K562 (cell line): ENCODE results near the gene POMC. TPM values are rescaled to one million over a fixed set of nuclear protein-coding genes. Genes with fewer than 3 reads are reported as not detected.

ENCODE experiments used
- ATAC-seq: fragments of 200-7000 bp; cut with Tn5 transposase; 3 replicates; pipeline ENCODE4 v1.9.1; 2020; ENCODE audit warnings: moderate library complexity
- BruUV-seq: library from RNA; stranded (reverse); fragments of 400-500 nt; replicated peaks from 2 replicates; lab custom pipeline; 2021; lab: Mats Ljungman, UMichigan
- CTCF ChIA-PET: fragments of 300-600 bp; formaldehyde crosslinking; extraction: SDS; loops from one replicate; lab custom pipeline; 2021; ENCODE audit warnings: low intra/inter-chr PET ratio; lab: Yijun Ruan, JAX
- POLR2A ChIA-PET: fragments of 300-600, 350-650 bp; sonication (Branson Sonifier 250); formaldehyde crosslinking; extraction: SDS; loops from one replicate; lab custom pipeline; 2021; ENCODE audit warnings: antibody characterized with exemption, inconsistent platforms; lab: Yijun Ruan, JAX
- DNase-seq, 4 experiments: peaks; one replicate each; pipeline versions ENCODE4 v3.0.0 to v3.0.0-alpha.2; 2011 to 2018; ENCODE audit warnings: low spot score in 3 of 4, mixed read lengths in 3 of 4; ENCODE audit errors: extremely low read depth in 1 of 4
- FAIRE-seq: peaks from 2 replicates; lab custom pipeline; 2011; peaks lifted over from hg19 to GRCh38; lab: Jason Lieb, UNC
- H2AFZ ChIP-seq: 2 replicates; pipeline ENCODE4 v1.6.0; 2011; ENCODE audit warnings: low read depth, low read length, control low read depth, inconsistent platforms
- H3K27ac ChIP-seq: fragments of 200-600 bp; 3 replicates; pipeline ENCODE4 v1.8.0; 2011; ENCODE audit warnings: low read depth, mild to moderate bottlenecking, control low read depth, inconsistent platforms, low read length, moderate library complexity, mixed read lengths; ENCODE audit errors: extremely low read depth
- H3K27me3 ChIP-seq, 2 experiments: fragments of 300-600 bp in 1 of 2; 2 replicates in 1 of 2; 3 replicates in 1 of 2; pipeline versions ENCODE4 v1.6.0 to v1.8.0; 2011; ENCODE audit warnings: inconsistent platforms in 2 of 2, low read length in 2 of 2, mild to moderate bottlenecking in 1 of 2, mixed read lengths in 1 of 2, moderate library complexity in 1 of 2; ENCODE audit not compliant: control insufficient read depth in 2 of 2, insufficient read depth in 2 of 2
- H3K36me3 ChIP-seq: fragments of 300-600 bp; 3 replicates; pipeline ENCODE4 v1.8.0; 2011; ENCODE audit warnings: mild to moderate bottlenecking, low read length, inconsistent platforms; ENCODE audit not compliant: control insufficient read depth, insufficient read depth
- H3K4me1 ChIP-seq, 2 experiments: fragments of 200-600 bp in 1 of 2; replicated peaks in 1 of 2; 2 replicates in 1 of 2; 3 replicates in 1 of 2; pipeline versions ENCODE4 v1.5.1 to v1.8.0; 2011; ENCODE audit warnings: inconsistent platforms in 2 of 2, low read length in 2 of 2, mild to moderate bottlenecking in 1 of 2, mixed read lengths in 1 of 2, moderate library complexity in 1 of 2; ENCODE audit not compliant: control insufficient read depth in 2 of 2, insufficient read depth in 2 of 2
- H3K4me2 ChIP-seq: 2 replicates; pipeline ENCODE4 v1.6.1; 2011; ENCODE audit warnings: low read length, control low read depth, inconsistent platforms, mixed read lengths; ENCODE audit not compliant: insufficient read depth
- H3K4me3 ChIP-seq: fragments of 200-600 bp; sonication (generic), shearing (Covaris generic); 2 replicates; pipeline ENCODE4 v1.5.1; 2016; ENCODE audit warnings: control low read depth, inconsistent platforms
- H3K79me2 ChIP-seq: fragments of 200-600 bp; 3 replicates; pipeline ENCODE4 v1.8.0; 2011; ENCODE audit warnings: low read length, inconsistent platforms; ENCODE audit not compliant: control insufficient read depth, insufficient read depth
- H3K9ac ChIP-seq, 2 experiments: 2 replicates each; pipeline versions ENCODE4 v1.6.0 to v1.6.1; 2011; ENCODE audit warnings: low read depth in 2 of 2, low read length in 2 of 2, control low read depth in 1 of 2, inconsistent platforms in 1 of 2, mild to moderate bottlenecking in 1 of 2, mixed read lengths in 1 of 2; ENCODE audit not compliant: insufficient read depth in 1 of 2
- H3K9me1 ChIP-seq: one replicate; pipeline ENCODE4 v1.6.0; 2011; ENCODE audit warnings: inconsistent platforms, mild to moderate bottlenecking, low read length, moderate library complexity; ENCODE audit not compliant: control insufficient read depth, insufficient read depth
- H3K9me3 ChIP-seq: replicated peaks from 2 replicates; pipeline ENCODE4 v1.5.1; 2011; ENCODE audit warnings: low read depth, low read length, inconsistent platforms; ENCODE audit not compliant: control insufficient read depth, insufficient read depth
- H4K20me1 ChIP-seq: replicated peaks from 2 replicates; pipeline ENCODE4 v1.6.1; 2011; ENCODE audit warnings: low read length, inconsistent platforms, mixed read lengths; ENCODE audit not compliant: control insufficient read depth, insufficient read depth
- CXXC5 ChIP-seq: fragments of 250-450 bp; sonication (Bioruptor Pico); IDR thresholded peaks from 2 replicates; pipeline ENCODE4 v1.8.0; 2022; ENCODE audit warnings: inconsistent platforms, mild to moderate bottlenecking, moderate library complexity
- ESRRB ChIP-seq: fragments of 250-450 bp; sonication (Bioruptor Pico); IDR thresholded peaks from 2 replicates; pipeline ENCODE4 v1.5.0; 2020; ENCODE audit warnings: mild to moderate bottlenecking, moderate library complexity, borderline replicate concordance
- FOXK1 ChIP-seq: sonication (generic); formaldehyde crosslinking; IDR thresholded peaks from 2 replicates; pipeline ENCODE4 v1.8.0; 2022; ENCODE audit warnings: missing genetic modification reagents, mild to moderate bottlenecking, borderline replicate concordance
- MAZ ChIP-seq, 2 experiments: fragments of 450-650 bp in 1 of 2; sonication (generic) in 1 of 2; formaldehyde crosslinking; IDR thresholded peaks in 1 of 2; conservative IDR thresholded peaks in 1 of 2; 2 replicates each; pipeline versions ENCODE4 v1.4.0 to v1.5.0; 2020; ENCODE audit warnings: mild to moderate bottlenecking in 1 of 2, missing genetic modification reagents in 1 of 2
- MCM3 ChIP-seq: fragments of 450-650 bp; IDR thresholded peaks from 2 replicates; pipeline ENCODE4 v1.6.1; 2016
- MECOM ChIP-seq: fragments of 250-450 bp; sonication (Bioruptor Pico); IDR thresholded peaks from 2 replicates; pipeline ENCODE4 v1.8.0; 2022; ENCODE audit warnings: inconsistent platforms
- TEAD2 ChIP-seq: fragments of 450-650 bp; IDR thresholded peaks from 2 replicates; pipeline ENCODE4 v1.6.1; 2016; ENCODE audit warnings: missing genetic modification characterization, control low read depth, missing compliant biosample characterization
- ZBTB33 ChIP-seq: sonication (generic); formaldehyde crosslinking; IDR thresholded peaks from 2 replicates; pipeline ENCODE4 v1.8.1; 2023; ENCODE audit warnings: mild to moderate bottlenecking, missing genetic modification reagents
- ZNF311 ChIP-seq: fragments of 250-450 bp; sonication (Bioruptor Pico); IDR thresholded peaks from 2 replicates; pipeline ENCODE4 v1.4.0; 2020; ENCODE audit warnings: mild to moderate bottlenecking, moderate library complexity
- ZNF764 ChIP-seq: fragments of 250-450 bp; sonication (Bioruptor Pico); IDR thresholded peaks from 2 replicates; pipeline ENCODE4 v1.4.0; 2020; ENCODE audit warnings: low read depth, mild to moderate bottlenecking, moderate library complexity
- WGBS: fragments of 100-300 bp; shearing (Covaris generic); methylation state at CpG from one replicate; pipeline ENCODE4 v1.1.6; 2016; ENCODE audit warnings: low coverage, mixed read lengths; ENCODE audit not compliant: insufficient coverage; ENCODE audit errors: missing lambda C conversion rate; 5-methylcytosine and 5-hydroxymethylcytosine counted together
- in situ Hi-C: fragments of 300-500 bp; cut with MboI; formaldehyde crosslinking; loops from 4 replicates; pipeline ENCODE4 v1.15.0; 2018; ENCODE audit warnings: inconsistent platforms, mixed read lengths
- intact Hi-C: fragments of 100-400 bp; cut with micrococcal nuclease; formaldehyde crosslinking; loops from 2 replicates; pipeline ENCODE4 v1.14.2; 2022
- polyA plus RNA-seq, 8 experiments: library from polyadenylated mRNA; depleted of rRNA in 4 of 8; stranded (reverse) in 5 of 8; unstranded in 3 of 8; fragments of >200 nt; fragmentation: Nextera tagmentation in 2 of 8; fragmentation: Illumina TruSeq in 1 of 8; extraction: Ambion mirVana in 2 of 8; extraction: Trizol in 1 of 8; gene quantifications; 2 replicates each; pipeline versions ENCODE4 v1.2.1 to v1.2.3, GENCODE V29; 2011 to 2014; ENCODE audit warnings: inconsistent platforms in 1 of 8, missing spikeins in 1 of 8
- total RNA-seq, 7 experiments: library from RNA; depleted of rRNA in 6 of 7; stranded (reverse); fragments of >200 nt in 6 of 7; fragmentation: Illumina TruSeq in 2 of 7; extraction: Trizol in 2 of 7; gene quantifications; 2 replicates each; pipeline versions ENCODE4 v1.2.1 to v1.2.3, GENCODE V29; 2011 to 2021; ENCODE audit warnings: low replicate concordance in 1 of 7

Gene POMC
- total and polyA plus RNA-seq, 9 of the 15 experiments (the other 6 are each of a cell fraction or from before 2014, with no cell fraction given): not detected

- Histone ChIP-seq H3K9me3 (no peaks in the 10 kb centered on the region), H3K27ac (no peak overlapping the region), H2AFZ (no peak overlapping the region), H3K4me1 (peaks cover under 1 to 12% of the 10 kb centered on the region in 2 experiments; a peak in 4 of 5 replicates), H3K79me2 (no peaks in the 10 kb centered on the region), H3K36me3 (no peaks in the 10 kb centered on the region), H3K4me3 (no peak overlapping the region), H3K27me3 (no peaks in the 10 kb centered on the region), H3K9ac (no peak overlapping the region), H4K20me1 (no peaks in the 10 kb centered on the region), H3K9me1 (no peaks in the 10 kb centered on the region), H3K4me2 (no peak overlapping the region)
- ChIA-PET CTCF (no interaction called here), POLR2A (no interaction called here)
- ATAC-seq: no peak
- TF ChIP-seq MCM3: no peak
- peak; percentile 72 for TF ChIP-seq ZBTB33
- in situ Hi-C loops (no loop called here), intact Hi-C loops (no loop called here)
- no peak for FAIRE-seq
- DNase-seq: no peak
- 60% methylated on average over 23 of the region's 59 CpGs for WGBS
- BruUV-seq: no TSS peak
Measured at GRCh38 chr2:25204190-25204838, 35.9 kb upstream of the POMC start.

GRCh38 chr2:25202275-25202674 is 33.9 kb upstream of the POMC start:
- no peak overlapping the region for H3K27ac ChIP-seq
- in situ Hi-C loops: no loop called here

More at GRCh38 chr2:25202275-25202674, 33.9 kb upstream of the POMC start:
- H3K4me2 ChIP-seq: no peak overlapping the region
- DNase-seq: no peak
- POLR2A ChIA-PET: no interaction called here
- no peak for FAIRE-seq
- H3K9me1 ChIP-seq: no peaks in the 10 kb centered on the region
- no peak for ATAC-seq
- H3K27me3 ChIP-seq: 0 out of 5 replicates have a peak, but pooled peaks cover 0 to 2% of the 10 kb centered on the region in 2 experiments
- TF ChIP-seq MAZ (CRISPR knock-in tag; conservative IDR thresholded peaks at IDR 0.05 in 1 of 2, IDR thresholded peaks at IDR 0.05 in 1 of 2): no peak
- no peak for TF ChIP-seq ZNF764 (CRISPR knock-in tag)
- no peak for TF ChIP-seq CXXC5
- no peak for TF ChIP-seq ZNF311 (CRISPR knock-in tag)
- TF ChIP-seq FOXK1 (CRISPR knock-in tag): no peak
- TF ChIP-seq TEAD2 (tag): no peak
- TF ChIP-seq ESRRB: no peak
- TF ChIP-seq MECOM (CRISPR knock-in tag): no peak
- no peaks in the 10 kb centered on the region for H3K36me3 ChIP-seq
- H4K20me1 ChIP-seq: no peaks in the 10 kb centered on the region
- no TSS peak for BruUV-seq
- peak overlapping the region; percentile 51; the same call in 1 of the 2 replicates for H2AFZ ChIP-seq
- H3K9me3 ChIP-seq: no peaks in the 10 kb centered on the region
- CTCF ChIA-PET: interaction anchor here (0.6 kb wide), 1 partner anchor 311 kb away, joined by 3 read pairs; no protein-coding TSS in a partner anchor
- H3K4me1 ChIP-seq: peaks cover 0 to 11% of the 10 kb centered on the region in 2 experiments; a peak in 2 of 5 replicates
- 36% methylated on average over 11 of the region's 11 CpGs for WGBS
- intact Hi-C loops: no loop called here
- H3K4me3 ChIP-seq: no peak overlapping the region
- no peak overlapping the region for H3K9ac ChIP-seq
- no peaks in the 10 kb centered on the region for H3K79me2 ChIP-seq
